A549 (cell line): Measurements from ENCODE around the gene UBE2D4. TPM values are rescaled to one million over a fixed set of nuclear protein-coding genes. Genes with fewer than 3 reads are reported as not detected.

ENCODE experiments used
- ATAC-seq, 2 experiments: fragments of 200-7000 bp in 1 of 2; fragments of >200 bp in 1 of 2; cut with Nextera tagmentation in 1 of 2; cut with Tn5 transposase in 1 of 2; 3 replicates each; pipeline versions ENCODE4 v1.8.0 to v1.9.1; 2018 to 2020; ENCODE audit warnings: mild to moderate bottlenecking in 1 of 2, moderate library complexity in 1 of 2
- CTCF ChIA-PET: fragments of 300-600 bp; sonication (Branson Sonifier 250); formaldehyde crosslinking; extraction: SDS; loops from one replicate; lab custom pipeline; 2021; ENCODE audit warnings: antibody characterized with exemption, inconsistent platforms; lab: Yijun Ruan, JAX
- POLR2A ChIA-PET: fragments of 350-600 bp; formaldehyde crosslinking; extraction: SDS; loops from one replicate; lab custom pipeline; 2021; ENCODE audit warnings: antibody characterized with exemption, inconsistent platforms; lab: Yijun Ruan, JAX
- DNase-seq, 2 experiments: peaks; one replicate each; pipeline versions ENCODE4 v3.0.0 to v3.0.0-alpha.2; 2011 to 2016; ENCODE audit warnings: low read depth in 1 of 2, low spot score in 1 of 2
- FAIRE-seq: peaks from 2 replicates; lab custom pipeline; 2011; peaks lifted over from hg19 to GRCh38; lab: Jason Lieb, UNC
- H3K27ac ChIP-seq, 2 experiments: fragments of >200 bp; sonication (Bioruptor Twin); formaldehyde crosslinking; 3 replicates each; pipeline ENCODE4 v1.5.1; 2016 to 2017
- H3K4me1 ChIP-seq: fragments of >200 bp; sonication (Bioruptor Twin); formaldehyde crosslinking; 3 replicates; pipeline ENCODE4 v1.6.1; 2016
- H3K4me2 ChIP-seq: fragments of >200 bp; sonication (Bioruptor Twin); formaldehyde crosslinking; 3 replicates; pipeline ENCODE4 v1.6.1; 2016
- H3K4me3 ChIP-seq: fragments of >200 bp; sonication (Bioruptor Twin); formaldehyde crosslinking; 3 replicates; pipeline ENCODE4 v1.5.1; 2016
- H3K9me3 ChIP-seq: fragments of >200 bp; sonication (Bioruptor Twin); formaldehyde crosslinking; 3 replicates; pipeline ENCODE4 v1.6.1; 2016
- CBX2 ChIP-seq: fragments of 200-600 bp; sonication (generic); IDR thresholded peaks from 2 replicates; pipeline ENCODE4 v1.6.1; 2016; ENCODE audit warnings: low read depth, mild to moderate bottlenecking, borderline replicate concordance
- CHD2 ChIP-seq: fragments of 150-350 bp; IDR thresholded peaks from 2 replicates; pipeline ENCODE4 v1.6.1; 2014; ENCODE audit warnings: low read length; ENCODE audit not compliant: partially characterized antibody
- FOSB ChIP-seq: fragments of 250-450 bp; sonication (Bioruptor Pico); IDR thresholded peaks from 2 replicates; pipeline ENCODE4 v1.5.0; 2020; ENCODE audit warnings: mild to moderate bottlenecking, moderate library complexity
- GATA3 ChIP-seq: IDR thresholded peaks from 2 replicates; pipeline ENCODE4 v1.6.1; 2012; ENCODE audit warnings: borderline replicate concordance
- HOXA7 ChIP-seq: fragments of 250-450 bp; sonication (Bioruptor Pico); IDR thresholded peaks from 2 replicates; pipeline ENCODE4 v1.5.0; 2020; ENCODE audit warnings: mild to moderate bottlenecking, moderate library complexity
- HOXB13 ChIP-seq: fragments of 250-450 bp; sonication (Bioruptor Pico); IDR thresholded peaks from 2 replicates; pipeline ENCODE4 v1.5.0; 2020; ENCODE audit warnings: low read depth, mild to moderate bottlenecking, moderate library complexity
- NPAS2 ChIP-seq: fragments of 250-450 bp; sonication (Bioruptor Pico); IDR thresholded peaks from 2 replicates; pipeline ENCODE4 v1.8.0; 2022; ENCODE audit warnings: mild to moderate bottlenecking, moderate library complexity, borderline replicate concordance
- PHF8 ChIP-seq: fragments of 200-600 bp; sonication (generic); IDR thresholded peaks from 2 replicates; pipeline ENCODE4 v1.6.1; 2016; ENCODE audit warnings: low read depth, mild to moderate bottlenecking, antibody characterized with exemption, moderate library complexity, borderline replicate concordance
- POLR2AphosphoS2 ChIP-seq: conservative IDR thresholded peaks from 2 replicates; pipeline ENCODE4 v1.6.1; 2012; ENCODE audit warnings: low read length, improper control_type of control experiment, inconsistent platforms
- RAD21 ChIP-seq, 2 experiments: fragments of >200 bp in 1 of 2; sonication (Bioruptor Twin) in 1 of 2; formaldehyde crosslinking in 1 of 2; IDR thresholded peaks in 1 of 2; conservative IDR thresholded peaks in 1 of 2; 2 replicates in 1 of 2; 3 replicates in 1 of 2; pipeline ENCODE4 v1.6.1; 2012 to 2018; ENCODE audit warnings: inconsistent platforms in 1 of 2
- SREBF2 ChIP-seq: fragments of 450-650 bp; IDR thresholded peaks from 2 replicates; pipeline ENCODE4 v1.6.1; 2014; ENCODE audit warnings: mild to moderate bottlenecking, moderate library complexity
- ZC3H11A ChIP-seq: fragments of 450-650 bp; IDR thresholded peaks from 2 replicates; pipeline ENCODE4 v1.6.1; 2014; ENCODE audit warnings: antibody characterized with exemption, mild to moderate bottlenecking
- ZNF302 ChIP-seq: fragments of 250-450 bp; sonication (Bioruptor Pico); IDR thresholded peaks from 2 replicates; pipeline ENCODE4 v1.9.0; 2021; ENCODE audit warnings: inconsistent platforms, mild to moderate bottlenecking, moderate library complexity
- WGBS: methylation state at CpG from one replicate; pipeline ENCODE4 v1.1.6; 2017; ENCODE audit errors: missing lambda C conversion rate; 5-methylcytosine and 5-hydroxymethylcytosine counted together
- polyA plus RNA-seq, 4 experiments: library from polyadenylated mRNA; depleted of rRNA in 3 of 4; stranded (reverse); fragments of >200 nt; fragmentation: RNase III in 1 of 4; extraction: RNeasy Plus Mini Kit Qiagen cat#74134 plus additional on column Dnase treatment in 1 of 4; gene quantifications; 2 replicates in 3 of 4; 3 replicates in 1 of 4; pipeline ENCODE4 v1.2.3, GENCODE V29; 2011 to 2017
- TF ChIP-seq, protein P1 (sequence below): IDR thresholded peaks from 2 replicates; pipeline ENCODE4 v1.6.1; 2012
- TF ChIP-seq, protein P2 (sequence below): IDR thresholded peaks from 2 replicates; pipeline ENCODE4 v1.6.1; 2012; ENCODE audit warnings: low read depth, borderline replicate concordance
- TF ChIP-seq, protein P3 (sequence below): fragments of 250-450 bp; sonication (Bioruptor Pico); IDR thresholded peaks from 2 replicates; pipeline ENCODE4 v1.5.0; 2021; ENCODE audit warnings: mild to moderate bottlenecking, moderate library complexity, borderline replicate concordance
- TF ChIP-seq, protein P4 (sequence below): fragments of 150-350 bp; IDR thresholded peaks from 2 replicates; pipeline ENCODE4 v1.6.1; 2014; ENCODE audit warnings: low read depth, mild to moderate bottlenecking, low read length
- TF ChIP-seq, protein P5 (sequence below): IDR thresholded peaks from 2 replicates; pipeline ENCODE4 v1.6.1; 2012
- TF ChIP-seq, protein P6 (sequence below): fragments of >200 bp; sonication (Bioruptor Twin); formaldehyde crosslinking; IDR thresholded peaks from 3 replicates; pipeline ENCODE4 v1.5.1; 2016
- TF ChIP-seq, protein P7 (sequence below): fragments of 250-450 bp; sonication (Bioruptor Pico); IDR thresholded peaks from 2 replicates; pipeline ENCODE4 v1.5.0; 2020; ENCODE audit warnings: low read depth, mild to moderate bottlenecking, moderate library complexity

UBE2D4 gene
- polyA plus RNA-seq, 2 of the 4 experiments (the other 2 are of a cell fraction), result 8.4 to 14.0 TPM

DNA sequence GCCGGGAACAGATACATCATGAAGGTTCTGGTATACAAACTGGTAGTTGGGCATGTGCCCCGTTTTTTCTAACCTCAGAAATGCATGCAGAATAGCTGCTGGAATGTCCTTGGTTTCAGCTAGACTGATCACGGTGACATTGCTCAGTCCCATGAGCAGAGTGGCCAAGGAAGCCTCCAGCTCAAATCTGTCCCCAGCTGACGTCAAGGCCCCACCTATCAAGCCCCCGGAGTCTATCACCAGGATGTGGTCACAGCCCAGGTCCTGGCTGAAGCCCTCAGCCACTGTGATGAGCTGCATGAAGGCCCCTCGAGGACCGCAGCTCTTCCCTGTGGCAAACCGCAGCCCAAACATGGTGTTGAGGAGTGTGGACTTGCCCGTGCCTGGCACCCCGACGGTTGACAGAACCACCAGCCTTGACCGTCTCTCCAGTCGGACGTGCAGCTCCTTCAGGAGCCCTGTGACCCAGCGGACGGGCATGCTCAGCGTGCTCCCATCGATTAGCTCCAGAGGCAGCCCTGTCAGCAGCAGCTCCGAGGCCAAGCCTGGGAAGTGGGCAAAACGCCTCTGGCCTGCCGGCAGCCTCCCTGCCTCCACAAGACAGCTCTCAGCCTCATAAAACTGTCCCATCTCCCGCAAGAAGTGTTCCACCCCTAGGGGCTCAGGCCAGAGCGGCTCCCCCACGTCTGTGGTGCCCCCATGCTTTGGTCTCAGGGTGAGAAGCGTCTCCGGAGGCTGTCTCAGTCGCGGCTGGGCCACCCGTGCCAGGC lies 49.1 kb upstream of the UBE2D4 start:
- Histone ChIP-seq H3K4me2 (no peak overlapping the region), H3K4me3 (no peak overlapping the region), H3K9me3 (no peaks in the 10 kb centered on the region), H3K4me1 (peaks cover 16% of the 10 kb centered on the region), H3K27ac (no peak overlapping the region)
- TF ChIP-seq, protein P1, sequence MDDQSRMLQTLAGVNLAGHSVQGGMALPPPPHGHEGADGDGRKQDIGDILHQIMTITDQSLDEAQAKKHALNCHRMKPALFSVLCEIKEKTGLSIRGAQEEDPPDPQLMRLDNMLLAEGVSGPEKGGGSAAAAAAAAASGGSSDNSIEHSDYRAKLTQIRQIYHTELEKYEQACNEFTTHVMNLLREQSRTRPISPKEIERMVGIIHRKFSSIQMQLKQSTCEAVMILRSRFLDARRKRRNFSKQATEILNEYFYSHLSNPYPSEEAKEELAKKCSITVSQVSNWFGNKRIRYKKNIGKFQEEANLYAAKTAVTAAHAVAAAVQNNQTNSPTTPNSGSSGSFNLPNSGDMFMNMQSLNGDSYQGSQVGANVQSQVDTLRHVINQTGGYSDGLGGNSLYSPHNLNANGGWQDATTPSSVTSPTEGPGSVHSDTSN, result no peak
- TF ChIP-seq GATA3, result no peak
- POLR2A ChIA-PET, result no interaction called here
- FAIRE-seq, result no peak
- WGBS, result 92% methylated on average over 29 of the region's 29 CpGs
- no peak for ATAC-seq
- CTCF ChIA-PET, result interaction anchor here (0.8 to 1.1 kb wide), 3 partner anchors 13 to 38 kb away, joined by 3 to 6 read pairs (median 3); no protein-coding TSS in a partner anchor
- no peak for DNase-seq

DNA sequence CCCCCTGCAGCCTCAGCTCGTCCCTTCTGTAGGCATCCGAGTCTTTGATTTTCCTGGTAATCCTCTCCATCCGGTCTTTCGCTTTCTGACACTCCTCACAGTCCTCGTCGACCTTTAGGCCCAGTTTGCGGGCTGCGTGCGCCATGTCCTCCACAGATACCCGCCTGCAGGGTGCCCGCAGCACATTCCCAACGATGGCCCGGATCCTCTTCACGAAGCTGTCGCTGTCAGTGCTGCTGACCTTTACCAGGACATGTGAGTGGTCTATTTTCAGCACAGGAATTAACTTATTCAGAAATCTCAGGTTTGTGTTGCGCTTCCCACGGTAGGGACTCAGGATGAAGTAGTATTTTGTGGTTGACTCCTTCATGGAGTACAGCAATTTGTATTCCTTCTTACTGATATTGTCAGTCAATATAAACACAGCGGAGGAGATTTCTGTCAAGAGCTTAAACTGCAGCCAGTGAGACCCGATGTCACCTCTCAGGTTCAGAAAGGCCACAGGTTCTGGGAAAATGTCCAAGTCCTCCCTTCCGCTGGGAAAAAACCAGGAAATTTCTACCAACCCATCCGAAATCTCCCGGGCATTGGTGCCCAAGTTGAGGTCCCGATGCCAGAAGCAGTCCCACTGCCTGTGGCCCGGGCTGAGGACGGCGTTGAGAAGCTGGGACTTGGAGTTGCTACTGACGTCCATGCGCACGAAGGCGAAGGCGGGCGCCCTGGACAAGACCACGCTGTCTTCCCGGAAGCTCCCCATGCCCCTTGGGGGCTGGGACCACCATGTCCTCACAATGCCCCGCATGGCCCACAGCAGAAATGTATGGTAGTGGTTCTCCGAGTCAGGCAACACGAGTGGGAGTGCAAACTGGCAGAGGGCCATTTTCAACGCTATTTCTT lies 48.0 kb upstream of the UBE2D4 start:
- ChIA-PET POLR2A (no interaction called here), CTCF (interaction anchor here (0.8 to 2.6 kb wide), 2 partner anchors 9 to 13 kb away, joined by 3 to 6 read pairs; partner anchors contain the start of gene MRPS24)
- no peak for DNase-seq
- no peak for ATAC-seq
- TF ChIP-seq HOXB13 (CRISPR knock-in tag) (no peak), NPAS2 (CRISPR knock-in tag) (no peak), ZNF302 (CRISPR knock-in tag) (no peak), POLR2AphosphoS2 (no peak), CHD2 (no peak), CBX2 (no peak), PHF8 (no peak), HOXA7 (CRISPR knock-in tag) (no peak)
- Histone ChIP-seq H3K4me1 (peaks cover 10% of the 10 kb centered on the region), H3K4me2 (no peak overlapping the region), H3K27ac (no peak overlapping the region), H3K9me3 (no peaks in the 10 kb centered on the region), H3K4me3 (no peak overlapping the region)
- 95% methylated on average over 38 of the region's 38 CpGs for WGBS
- no peak for FAIRE-seq

DNA sequence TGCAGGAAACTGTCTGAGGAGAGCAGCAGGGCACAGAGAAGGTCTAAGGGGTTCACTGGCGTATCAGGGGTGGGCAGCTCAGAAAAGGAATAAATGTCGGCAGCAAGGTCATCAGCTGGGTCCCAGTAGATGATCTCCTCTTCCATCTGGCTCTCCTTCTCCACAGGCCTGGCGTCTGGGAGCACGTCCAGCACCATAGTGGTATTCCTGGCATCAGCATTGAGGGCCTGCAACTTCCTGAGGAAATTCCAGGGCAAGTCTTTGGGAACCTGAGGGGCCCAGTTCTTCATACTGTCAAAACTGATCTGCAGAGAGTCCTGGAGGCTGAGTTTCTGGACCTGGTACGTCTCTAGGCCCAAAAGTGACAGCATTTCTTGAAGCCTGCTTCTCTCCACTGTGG lies 47.4 kb upstream of the UBE2D4 start:
- CTCF ChIA-PET, result interaction anchor here (1.6 to 2.6 kb wide), 3 partner anchors 10 to 40 kb away, joined by 4 to 9 read pairs (median 6); partner anchors contain the start of gene MRPS24
- no peak for ATAC-seq

More for the DNA sequence above, 47.4 kb upstream of the UBE2D4 start:
- 93% methylated on average over 5 of the region's 5 CpGs for WGBS
- TF ChIP-seq SREBF2, result no peak
- TF ChIP-seq, protein P2, sequence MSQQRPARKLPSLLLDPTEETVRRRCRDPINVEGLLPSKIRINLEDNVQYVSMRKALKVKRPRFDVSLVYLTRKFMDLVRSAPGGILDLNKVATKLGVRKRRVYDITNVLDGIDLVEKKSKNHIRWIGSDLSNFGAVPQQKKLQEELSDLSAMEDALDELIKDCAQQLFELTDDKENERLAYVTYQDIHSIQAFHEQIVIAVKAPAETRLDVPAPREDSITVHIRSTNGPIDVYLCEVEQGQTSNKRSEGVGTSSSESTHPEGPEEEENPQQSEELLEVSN, result no peak
- TF ChIP-seq, protein P3, sequence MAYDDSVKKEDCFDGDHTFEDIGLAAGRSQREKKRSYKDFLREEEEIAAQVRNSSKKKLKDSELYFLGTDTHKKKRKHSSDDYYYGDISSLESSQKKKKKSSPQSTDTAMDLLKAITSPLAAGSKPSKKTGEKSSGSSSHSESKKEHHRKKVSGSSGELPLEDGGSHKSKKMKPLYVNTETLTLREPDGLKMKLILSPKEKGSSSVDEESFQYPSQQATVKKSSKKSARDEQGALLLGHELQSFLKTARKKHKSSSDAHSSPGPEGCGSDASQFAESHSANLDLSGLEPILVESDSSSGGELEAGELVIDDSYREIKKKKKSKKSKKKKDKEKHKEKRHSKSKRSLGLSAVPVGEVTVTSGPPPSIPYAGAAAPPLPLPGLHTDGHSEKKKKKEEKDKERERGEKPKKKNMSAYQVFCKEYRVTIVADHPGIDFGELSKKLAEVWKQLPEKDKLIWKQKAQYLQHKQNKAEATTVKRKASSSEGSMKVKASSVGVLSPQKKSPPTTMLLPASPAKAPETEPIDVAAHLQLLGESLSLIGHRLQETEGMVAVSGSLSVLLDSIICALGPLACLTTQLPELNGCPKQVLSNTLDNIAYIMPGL, result no peak
- TF ChIP-seq, protein P4, sequence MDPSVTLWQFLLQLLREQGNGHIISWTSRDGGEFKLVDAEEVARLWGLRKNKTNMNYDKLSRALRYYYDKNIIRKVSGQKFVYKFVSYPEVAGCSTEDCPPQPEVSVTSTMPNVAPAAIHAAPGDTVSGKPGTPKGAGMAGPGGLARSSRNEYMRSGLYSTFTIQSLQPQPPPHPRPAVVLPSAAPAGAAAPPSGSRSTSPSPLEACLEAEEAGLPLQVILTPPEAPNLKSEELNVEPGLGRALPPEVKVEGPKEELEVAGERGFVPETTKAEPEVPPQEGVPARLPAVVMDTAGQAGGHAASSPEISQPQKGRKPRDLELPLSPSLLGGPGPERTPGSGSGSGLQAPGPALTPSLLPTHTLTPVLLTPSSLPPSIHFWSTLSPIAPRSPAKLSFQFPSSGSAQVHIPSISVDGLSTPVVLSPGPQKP, result no peak
- TF ChIP-seq, protein P5, sequence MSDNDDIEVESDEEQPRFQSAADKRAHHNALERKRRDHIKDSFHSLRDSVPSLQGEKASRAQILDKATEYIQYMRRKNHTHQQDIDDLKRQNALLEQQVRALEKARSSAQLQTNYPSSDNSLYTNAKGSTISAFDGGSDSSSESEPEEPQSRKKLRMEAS, result no peak
- no peak for TF ChIP-seq ZC3H11A
- no peak for TF ChIP-seq RAD21 (conservative IDR thresholded peaks at IDR 0.05 in 1 of 2, IDR thresholded peaks at IDR 0.05 in 1 of 2)
- TF ChIP-seq, protein P6, sequence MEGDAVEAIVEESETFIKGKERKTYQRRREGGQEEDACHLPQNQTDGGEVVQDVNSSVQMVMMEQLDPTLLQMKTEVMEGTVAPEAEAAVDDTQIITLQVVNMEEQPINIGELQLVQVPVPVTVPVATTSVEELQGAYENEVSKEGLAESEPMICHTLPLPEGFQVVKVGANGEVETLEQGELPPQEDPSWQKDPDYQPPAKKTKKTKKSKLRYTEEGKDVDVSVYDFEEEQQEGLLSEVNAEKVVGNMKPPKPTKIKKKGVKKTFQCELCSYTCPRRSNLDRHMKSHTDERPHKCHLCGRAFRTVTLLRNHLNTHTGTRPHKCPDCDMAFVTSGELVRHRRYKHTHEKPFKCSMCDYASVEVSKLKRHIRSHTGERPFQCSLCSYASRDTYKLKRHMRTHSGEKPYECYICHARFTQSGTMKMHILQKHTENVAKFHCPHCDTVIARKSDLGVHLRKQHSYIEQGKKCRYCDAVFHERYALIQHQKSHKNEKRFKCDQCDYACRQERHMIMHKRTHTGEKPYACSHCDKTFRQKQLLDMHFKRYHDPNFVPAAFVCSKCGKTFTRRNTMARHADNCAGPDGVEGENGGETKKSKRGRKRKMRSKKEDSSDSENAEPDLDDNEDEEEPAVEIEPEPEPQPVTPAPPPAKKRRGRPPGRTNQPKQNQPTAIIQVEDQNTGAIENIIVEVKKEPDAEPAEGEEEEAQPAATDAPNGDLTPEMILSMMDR, result no peak
- TF ChIP-seq ZNF302 (CRISPR knock-in tag), result no peak
- TF ChIP-seq, protein P7, sequence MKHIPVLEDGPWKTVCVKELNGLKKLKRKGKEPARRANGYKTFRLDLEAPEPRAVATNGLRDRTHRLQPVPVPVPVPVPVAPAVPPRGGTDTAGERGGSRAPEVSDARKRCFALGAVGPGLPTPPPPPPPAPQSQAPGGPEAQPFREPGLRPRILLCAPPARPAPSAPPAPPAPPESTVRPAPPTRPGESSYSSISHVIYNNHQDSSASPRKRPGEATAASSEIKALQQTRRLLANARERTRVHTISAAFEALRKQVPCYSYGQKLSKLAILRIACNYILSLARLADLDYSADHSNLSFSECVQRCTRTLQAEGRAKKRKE (CRISPR knock-in tag), result no peak
- TF ChIP-seq POLR2AphosphoS2, result no peak
- no peak for TF ChIP-seq FOSB (CRISPR knock-in tag)
- Histone ChIP-seq H3K4me2 (no peak overlapping the region), H3K27ac (no peak overlapping the region), H3K4me3 (no peak overlapping the region), H3K9me3 (no peaks in the 10 kb centered on the region), H3K4me1 (peaks cover 5% of the 10 kb centered on the region; the same call in 2 of the 3 replicates)
- FAIRE-seq, result no peak
- DNase-seq, result no peak
- POLR2A ChIA-PET, result no interaction called here
